ENCODE results near the gene ART5.
"Not testable (repeated sequence)": the region's sequence is repeated elsewhere in the genome, so short reads cannot be mapped to it uniquely, and the experiment has no call there.

ART5 gene

GRCh38 chr11:3657331-3657730 is 15.5 kb upstream of the ART5 start:
- DNase-seq = not testable (repeated sequence)

- no peak for DNase-seq
These were observed 13.8 kb upstream of the ART5 start for GRCh38 chr11:3655547-3655946.

- DNase-seq = not testable (repeated sequence)
These were observed 10.7 kb upstream of the ART5 start for GRCh38 chr11:3652514-3652913.

- not testable (repeated sequence) for DNase-seq
These were observed 7.6 kb upstream of the ART5 start for GRCh38 chr11:3649374-3649773.

GRCh38 chr11:3648843-3649242 is 7.1 kb upstream of the ART5 start:
- not testable (repeated sequence) for DNase-seq

- DNase-seq = no peak
These were observed 3.8 kb upstream of the ART5 start for GRCh38 chr11:3645552-3645951.

- no peak for DNase-seq
These were observed 3.0 kb upstream of the ART5 start, which contains the start of gene ART1 for GRCh38 chr11:3644817-3645235. ART1 (plus strand) TSS chr11:3645128; CDS start chr11:3659214, 14,086 bp downstream.

GRCh38 chr11:3643102-3643546 is 1.3 kb upstream of the ART5 start:
- DNase-seq = not testable (repeated sequence)

- peak; percentile 83 to 85 for DNase-seq
These were observed 519 bp upstream of the ART5 start for GRCh38 chr11:3642071-3642951.

- no peak for DNase-seq
These were observed 601 bp downstream of the ART5 start for GRCh38 chr11:3641191-3641590.

- DNase-seq = no peak
These were observed 2.0 kb downstream of the ART5 start for GRCh38 chr11:3639841-3640240.

- no peak for DNase-seq
These were observed 3.3 kb downstream of the ART5 start for GRCh38 chr11:3638513-3638912.

GRCh38 chr11:3637201-3637600 is 4.6 kb downstream of the ART5 start:
- no peak for DNase-seq

- no peak for DNase-seq
These were observed 6.0 kb downstream of the ART5 start for GRCh38 chr11:3635641-3636375.

- DNase-seq = no peak
These were observed 9.6 kb downstream of the ART5 start for GRCh38 chr11:3632070-3632660.

GRCh38 chr11:3631331-3631730 is 10.5 kb downstream of the ART5 start:
- DNase-seq = no peak

GRCh38 chr11:3627291-3627690 is 14.5 kb downstream of the ART5 start:
- DNase-seq = no peak

GRCh38 chr11:3626250-3626960 is 15.4 kb downstream of the ART5 start:
- no peak for DNase-seq

GRCh38 chr11:3623767-3624458 is 17.9 kb downstream of the ART5 start:
- DNase-seq = no peak

- no peak for DNase-seq
These were observed 18.7 kb downstream of the ART5 start for GRCh38 chr11:3623121-3623520.

- DNase-seq = no peak
These were observed 19.3 kb downstream of the ART5 start for GRCh38 chr11:3622521-3622920.

- DNase-seq = no peak
These were observed 23.8 kb downstream of the ART5 start for GRCh38 chr11:3617990-3618389.

Measured in activated CD4-positive, alpha-beta T cell treated with anti-CD3 and anti-CD28 coated beads, Interleukin-2, amount 50 U/mL, for 48 hours (primary cell).